ENCODE measurements around the gene DAD1.

DNA sequence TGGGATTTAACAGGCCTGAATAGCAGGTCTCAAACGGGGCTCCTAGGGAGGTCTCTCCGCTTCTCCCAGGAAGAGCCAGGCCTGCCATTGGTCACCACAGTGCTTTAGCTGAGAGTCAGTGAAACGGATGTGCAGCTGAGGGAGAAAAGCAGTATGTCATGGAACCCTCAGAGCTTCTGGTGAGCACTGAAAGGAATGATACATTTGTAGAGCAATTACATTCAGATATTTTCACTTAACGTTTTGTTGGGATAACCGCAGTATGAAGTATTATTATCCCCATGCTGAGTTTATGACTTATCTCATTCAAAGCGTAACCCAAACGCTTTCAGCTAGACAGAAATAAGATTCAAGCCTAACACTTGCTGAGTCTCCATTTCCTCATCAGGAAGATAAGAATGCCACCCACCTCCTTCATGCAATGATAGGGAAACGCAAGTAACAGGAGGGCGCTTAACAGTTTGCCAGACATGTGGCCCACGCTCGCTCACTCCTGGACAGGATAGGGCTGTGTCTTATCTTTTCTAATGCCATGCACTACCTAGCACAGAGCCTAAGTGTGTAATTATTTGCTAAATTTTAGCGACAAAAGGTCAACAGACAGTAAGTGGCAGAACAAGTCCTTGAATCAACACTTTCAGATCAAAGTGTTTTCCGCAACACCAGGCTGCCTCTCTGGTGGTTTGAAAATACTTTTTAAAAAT, 28.2 kb downstream of the DAD1 start:
- TF ChIP-seq, protein P1, sequence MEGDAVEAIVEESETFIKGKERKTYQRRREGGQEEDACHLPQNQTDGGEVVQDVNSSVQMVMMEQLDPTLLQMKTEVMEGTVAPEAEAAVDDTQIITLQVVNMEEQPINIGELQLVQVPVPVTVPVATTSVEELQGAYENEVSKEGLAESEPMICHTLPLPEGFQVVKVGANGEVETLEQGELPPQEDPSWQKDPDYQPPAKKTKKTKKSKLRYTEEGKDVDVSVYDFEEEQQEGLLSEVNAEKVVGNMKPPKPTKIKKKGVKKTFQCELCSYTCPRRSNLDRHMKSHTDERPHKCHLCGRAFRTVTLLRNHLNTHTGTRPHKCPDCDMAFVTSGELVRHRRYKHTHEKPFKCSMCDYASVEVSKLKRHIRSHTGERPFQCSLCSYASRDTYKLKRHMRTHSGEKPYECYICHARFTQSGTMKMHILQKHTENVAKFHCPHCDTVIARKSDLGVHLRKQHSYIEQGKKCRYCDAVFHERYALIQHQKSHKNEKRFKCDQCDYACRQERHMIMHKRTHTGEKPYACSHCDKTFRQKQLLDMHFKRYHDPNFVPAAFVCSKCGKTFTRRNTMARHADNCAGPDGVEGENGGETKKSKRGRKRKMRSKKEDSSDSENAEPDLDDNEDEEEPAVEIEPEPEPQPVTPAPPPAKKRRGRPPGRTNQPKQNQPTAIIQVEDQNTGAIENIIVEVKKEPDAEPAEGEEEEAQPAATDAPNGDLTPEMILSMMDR (IDR thresholded peaks at IDR 0.05): no peak
- TF ChIP-seq POLR2A (IDR thresholded peaks at IDR 0.05): peak in 1 of 2 donors; percentile 24
